BJ (cell line): ENCODE data around the gene COL4A5. TPM values are rescaled to one million over a fixed set of nuclear protein-coding genes. Genes with fewer than 3 reads are reported as not detected.
A peak's percentile ranks its signal among the peaks of the same experiment; 100 is the strongest.

Source experiments
- CTCF ChIA-PET: fragments of 350-600 bp; formaldehyde crosslinking; extraction: SDS; loops from one replicate; lab custom pipeline; 2021; ENCODE audit warnings: antibody characterized with exemption, inconsistent platforms; lab: Yijun Ruan, JAX
- POLR2A ChIA-PET: fragments of 300-600 bp; sonication (Branson Sonifier 250); formaldehyde crosslinking; extraction: SDS; loops from one replicate; lab custom pipeline; 2021; ENCODE audit warnings: antibody characterized with exemption; lab: Charles Lee
- DNase-seq: peaks from one replicate; pipeline ENCODE4 v3.0.0-alpha.2; 2011; ENCODE audit warnings: low read depth
- H3K27me3 ChIP-seq: 2 replicates; pipeline ENCODE4 v1.6.0; 2011; ENCODE audit warnings: low read length; ENCODE audit not compliant: control insufficient read depth, insufficient read depth
- H3K36me3 ChIP-seq: 2 replicates; pipeline ENCODE4 v1.5.1; 2011; ENCODE audit warnings: low read length; ENCODE audit not compliant: control insufficient read depth, insufficient read depth
- H3K4me3 ChIP-seq: 2 replicates; pipeline ENCODE4 v1.5.1; 2011; ENCODE audit warnings: low read depth, mild to moderate bottlenecking, control low read depth, low read length
- CTCF ChIP-seq: IDR thresholded peaks from 2 replicates; pipeline ENCODE4 v1.5.1; 2011; ENCODE audit warnings: low read depth, mild to moderate bottlenecking, control low read depth, inconsistent platforms, low read length, moderate library complexity; ENCODE audit not compliant: insufficient read depth
- polyA plus RNA-seq: library from polyadenylated mRNA; depleted of rRNA; stranded (reverse); fragments of >200 nt; gene quantifications from 2 replicates; pipeline ENCODE4 v1.2.3, GENCODE V29; 2011

COL4A5 gene
- polyA plus RNA-seq, 1 experiment: 13.2 TPM

GRCh38 chrX:108399418-108400165 lies 40.0 kb upstream of the COL4A5 start:
- DNase-seq: peak; percentile 9
- Histone ChIP-seq H3K4me3 (no peak overlapping the region), H3K27me3 (no peaks in the 10 kb centered on the region), H3K36me3 (no peaks in the 10 kb centered on the region)
- ChIA-PET POLR2A (no interaction called here), CTCF (no interaction called here)
- TF ChIP-seq CTCF: no peak

- H3K4me3 ChIP-seq: no peak overlapping the region
- ChIA-PET CTCF (no interaction called here), POLR2A (no interaction called here)
- no peak for TF ChIP-seq CTCF
- H3K36me3 ChIP-seq: no peaks in the 10 kb centered on the region
- no peaks in the 10 kb centered on the region for H3K27me3 ChIP-seq
- DNase-seq: no peak
Measured at GRCh38 chrX:108412783-108413182, 26.9 kb upstream of the COL4A5 start.

- ChIA-PET CTCF (no interaction called here), POLR2A (no interaction called here)
- TF ChIP-seq CTCF: no peak
- no peak overlapping the region for H3K4me3 ChIP-seq
- DNase-seq: no peak
- no peaks in the 10 kb centered on the region for H3K36me3 ChIP-seq
- H3K27me3 ChIP-seq: no peaks in the 10 kb centered on the region
Measured at GRCh38 chrX:108415146-108415545, 24.5 kb upstream of the COL4A5 start.

GRCh38 chrX:108415891-108416290 lies 23.7 kb upstream of the COL4A5 start:
- no peak for TF ChIP-seq CTCF
- no peak for DNase-seq
- H3K4me3 ChIP-seq: no peak overlapping the region
- POLR2A ChIA-PET: no interaction called here
- no peaks in the 10 kb centered on the region for H3K27me3 ChIP-seq
- H3K36me3 ChIP-seq: no peaks in the 10 kb centered on the region
- CTCF ChIA-PET: no interaction called here

GRCh38 chrX:108417257-108417656 lies 22.4 kb upstream of the COL4A5 start:
- ChIA-PET POLR2A (no interaction called here), CTCF (no interaction called here)
- Histone ChIP-seq H3K27me3 (no peaks in the 10 kb centered on the region), H3K36me3 (no peaks in the 10 kb centered on the region), H3K4me3 (no peak overlapping the region)
- TF ChIP-seq CTCF: no peak
- no peak for DNase-seq
